GM12878 (cell line): Measurements from ENCODE around the gene MYO3A. TPM values are rescaled to one million over a fixed set of nuclear protein-coding genes. Genes with fewer than 3 reads are reported as not detected.

ENCODE experiments used
- ATAC-seq: fragments of 200-7000 bp; cut with Tn5 transposase; 3 replicates; pipeline ENCODE4 v1.9.1; 2020; ENCODE audit warnings: mild to moderate bottlenecking, moderate library complexity
- BruUV-seq: library from RNA; stranded (reverse); fragments of 400-500 nt; replicated peaks from 2 replicates; lab custom pipeline; 2021; lab: Mats Ljungman, UMichigan
- CTCF ChIA-PET: fragments of 300-600 bp; sonication (Branson Sonifier 250); formaldehyde crosslinking; extraction: SDS; loops from one replicate; lab custom pipeline; 2021; ENCODE audit warnings: inconsistent platforms; lab: Yijun Ruan, JAX
- POLR2A ChIA-PET: fragments of 350-600 bp; formaldehyde crosslinking; extraction: SDS; loops from one replicate; lab custom pipeline; 2021; ENCODE audit warnings: inconsistent platforms; lab: Charles Lee
- RAD21 ChIA-PET: fragments of 300-600 bp; sonication (Branson Sonifier 250); formaldehyde crosslinking; loops from one replicate; lab custom pipeline; 2023; ENCODE audit warnings: antibody characterized with exemption; ENCODE audit not compliant: unreplicated experiment; lab: Charles Lee
- SMC1A ChIA-PET: fragments of 300-600 bp; sonication (Branson Sonifier 250); formaldehyde crosslinking; loops from one replicate; lab custom pipeline; 2023; ENCODE audit not compliant: unreplicated experiment, uncharacterized antibody; lab: Charles Lee
- DNase-seq: peaks from one replicate; pipeline ENCODE4 v3.0.0-alpha.2; 2011; ENCODE audit warnings: low read depth, low spot score
- FAIRE-seq: peaks from 3 replicates; lab custom pipeline; 2011; peaks lifted over from hg19 to GRCh38; lab: Jason Lieb, UNC
- H2AFZ ChIP-seq: 2 replicates; pipeline ENCODE4 v1.6.0; 2011; ENCODE audit warnings: low read depth, low read length, control low read depth; ENCODE audit not compliant: control insufficient read depth
- H3K27ac ChIP-seq: 2 replicates; pipeline ENCODE4 v1.5.1; 2011; ENCODE audit warnings: control low read depth; ENCODE audit not compliant: control insufficient read depth, insufficient read depth
- H3K27me3 ChIP-seq, 2 experiments: replicated peaks in 1 of 2; 2 replicates each; pipeline versions ENCODE4 v1.6.0 to v1.6.1; 2011; ENCODE audit warnings: low read length in 1 of 2; ENCODE audit not compliant: control insufficient read depth in 2 of 2, insufficient read depth in 2 of 2
- H3K36me3 ChIP-seq, 2 experiments: 2 replicates each; pipeline ENCODE4 v1.5.1; 2011; ENCODE audit warnings: low read length in 1 of 2; ENCODE audit not compliant: control insufficient read depth in 2 of 2, insufficient read depth in 2 of 2
- H3K4me1 ChIP-seq: 2 replicates; pipeline ENCODE4 v1.6.1; 2011; ENCODE audit warnings: mild to moderate bottlenecking, low read length, moderate library complexity, mixed read lengths; ENCODE audit not compliant: control insufficient read depth, insufficient read depth
- H3K4me2 ChIP-seq: 2 replicates; pipeline ENCODE4 v1.6.0; 2011; ENCODE audit warnings: control low read depth; ENCODE audit not compliant: control insufficient read depth, insufficient read depth
- H3K4me3 ChIP-seq: fragments of 200-600 bp; sonication (generic); 2 replicates; pipeline ENCODE4 v1.5.1; 2016
- H3K79me2 ChIP-seq: 2 replicates; pipeline ENCODE4 v1.6.0; 2011; ENCODE audit warnings: low read length; ENCODE audit not compliant: control insufficient read depth, insufficient read depth
- H3K9ac ChIP-seq: 2 replicates; pipeline ENCODE4 v1.8.0; 2011; ENCODE audit warnings: low read length, control low read depth, mixed read lengths; ENCODE audit not compliant: control insufficient read depth, insufficient read depth
- H3K9me3 ChIP-seq: replicated peaks from 3 replicates; pipeline ENCODE4 v1.5.1; 2011; ENCODE audit warnings: mild to moderate bottlenecking, low read length; ENCODE audit not compliant: control insufficient read depth, insufficient read depth
- H4K20me1 ChIP-seq: 2 replicates; pipeline ENCODE4 v1.6.0; 2011; ENCODE audit not compliant: control insufficient read depth, insufficient read depth
- DPF2 ChIP-seq: fragments of 450-650 bp; IDR thresholded peaks from 2 replicates; pipeline ENCODE4 v1.6.1; 2017; ENCODE audit warnings: mild to moderate bottlenecking
- E4F1 ChIP-seq: fragments of 450-650 bp; IDR thresholded peaks from 2 replicates; pipeline ENCODE4 v1.6.1; 2018; ENCODE audit warnings: borderline replicate concordance, mild to moderate bottlenecking; ENCODE audit not compliant: partially characterized antibody
- LARP7 ChIP-seq: fragments of 450-650 bp; IDR thresholded peaks from 2 replicates; pipeline ENCODE4 v1.6.1; 2017; ENCODE audit warnings: mild to moderate bottlenecking
- MYB ChIP-seq: fragments of 150-350 bp; IDR thresholded peaks from 2 replicates; pipeline ENCODE4 v1.6.1; 2014; ENCODE audit warnings: mild to moderate bottlenecking, low read depth, low read length, borderline replicate concordance
- NFXL1 ChIP-seq: fragments of 450-650 bp; IDR thresholded peaks from 2 replicates; pipeline ENCODE4 v1.6.1; 2017; ENCODE audit warnings: antibody characterized with exemption, mild to moderate bottlenecking, borderline replicate concordance
- POLR2A ChIP-seq: IDR thresholded peaks from 2 replicates; pipeline ENCODE4 v1.6.1; 2011; ENCODE audit warnings: low read depth, mild to moderate bottlenecking, low read length
- SUZ12 ChIP-seq: fragments of 200-600 bp; sonication (generic); IDR thresholded peaks from one replicate; pipeline ENCODE4 v1.6.1; 2018; ENCODE audit warnings: antibody characterized with exemption, mild to moderate bottlenecking; ENCODE audit not compliant: unreplicated experiment
- YBX1 ChIP-seq: fragments of 450-650 bp; IDR thresholded peaks from 2 replicates; pipeline ENCODE4 v1.6.1; 2016; ENCODE audit warnings: antibody characterized with exemption
- ZNF217 ChIP-seq: fragments of 450-650 bp; IDR thresholded peaks from 2 replicates; pipeline ENCODE4 v1.6.1; 2017; ENCODE audit warnings: antibody characterized with exemption, mild to moderate bottlenecking
- ZNF622 ChIP-seq: fragments of 450-650 bp; IDR thresholded peaks from 2 replicates; pipeline ENCODE4 v1.6.1; 2017; ENCODE audit warnings: mild to moderate bottlenecking, inconsistent platforms
- WGBS: methylation state at CpG from one replicate; pipeline ENCODE4 v1.1.6; 2016; ENCODE audit warnings: low lambda C conversion rate; ENCODE audit not compliant: insufficient replicate concordance, insufficient coverage; ENCODE audit errors: missing lambda C conversion rate; 5-methylcytosine and 5-hydroxymethylcytosine counted together
- in situ Hi-C: fragments of 300-500 bp; cut with MboI; formaldehyde crosslinking; loops from 9 replicates; pipeline ENCODE4 v1.14.3; 2018; ENCODE audit warnings: mixed read lengths
- intact Hi-C: fragments of 100-400 bp; cut with micrococcal nuclease; formaldehyde crosslinking; loops from one replicate; pipeline ENCODE4 v1.14.2; 2022; ENCODE audit not compliant: unreplicated experiment
- polyA plus RNA-seq, 11 experiments: library from polyadenylated mRNA; depleted of rRNA in 4 of 11; unstranded in 6 of 11; stranded (reverse) in 5 of 11; fragments of >200 nt; fragmentation: Nextera tagmentation in 4 of 11; fragmentation: Illumina TruSeq in 1 of 11; extraction: Ambion mirVana in 4 of 11; extraction: Trizol in 1 of 11; gene quantifications; 1 replicate in 1 of 11; 2 replicates in 10 of 11; pipeline versions ENCODE4 v1.2.1 to v1.2.3, GENCODE V29; 2011 to 2016; ENCODE audit warnings: inconsistent platforms in 2 of 11, missing spikeins in 2 of 11, low read depth in 1 of 11
- total RNA-seq, 4 experiments: library from RNA; depleted of rRNA in 3 of 4; stranded (reverse); fragments of >200 nt in 3 of 4; fragmentation: Illumina TruSeq in 1 of 4; extraction: Trizol in 1 of 4; gene quantifications; 2 replicates each; pipeline versions ENCODE4 v1.2.1 to v1.2.3, GENCODE V29; 2013 to 2021
- TF ChIP-seq, protein P1 (sequence below): fragments of 450-650 bp; IDR thresholded peaks from 2 replicates; pipeline ENCODE4 v1.6.1; 2016; ENCODE audit warnings: mild to moderate bottlenecking, moderate library complexity, borderline replicate concordance
- TF ChIP-seq, protein P2 (sequence below): fragments of 150-350 bp; IDR thresholded peaks from 2 replicates; pipeline ENCODE4 v1.6.1; 2016; ENCODE audit warnings: low read depth, low read length

The MYO3A gene
- total and polyA plus RNA-seq, 10 of the 15 experiments (the other 5 are each of a cell fraction or from before 2014, with no cell fraction given), result not detected

GRCh38 chr10:25952857-25953256 is 18.8 kb downstream of the MYO3A start:
- CTCF ChIA-PET, result no interaction called here
- Histone ChIP-seq H3K9ac (no peak overlapping the region), H3K4me3 (no peak overlapping the region), H3K9me3 (no peaks in the 10 kb centered on the region), H3K4me2 (no peak overlapping the region), H3K4me1 (no peaks in the 10 kb centered on the region), H3K36me3 (no peaks in the 10 kb centered on the region), H3K27me3 (no peaks in the 10 kb centered on the region), H3K27ac (no peak overlapping the region), H3K79me2 (no peaks in the 10 kb centered on the region), H2AFZ (no peak overlapping the region), H4K20me1 (no peaks in the 10 kb centered on the region)
- DNase-seq (no peak), ATAC-seq (peak; percentile 55), FAIRE-seq (no peak)
- TF ChIP-seq NFXL1 (no peak), DPF2 (no peak), SUZ12 (no peak), LARP7 (no peak), E4F1 (no peak), ZNF622 (no peak), POLR2A (no peak), YBX1 (no peak), ZNF217 (no peak), MYB (no peak)
- TF ChIP-seq, protein P1, sequence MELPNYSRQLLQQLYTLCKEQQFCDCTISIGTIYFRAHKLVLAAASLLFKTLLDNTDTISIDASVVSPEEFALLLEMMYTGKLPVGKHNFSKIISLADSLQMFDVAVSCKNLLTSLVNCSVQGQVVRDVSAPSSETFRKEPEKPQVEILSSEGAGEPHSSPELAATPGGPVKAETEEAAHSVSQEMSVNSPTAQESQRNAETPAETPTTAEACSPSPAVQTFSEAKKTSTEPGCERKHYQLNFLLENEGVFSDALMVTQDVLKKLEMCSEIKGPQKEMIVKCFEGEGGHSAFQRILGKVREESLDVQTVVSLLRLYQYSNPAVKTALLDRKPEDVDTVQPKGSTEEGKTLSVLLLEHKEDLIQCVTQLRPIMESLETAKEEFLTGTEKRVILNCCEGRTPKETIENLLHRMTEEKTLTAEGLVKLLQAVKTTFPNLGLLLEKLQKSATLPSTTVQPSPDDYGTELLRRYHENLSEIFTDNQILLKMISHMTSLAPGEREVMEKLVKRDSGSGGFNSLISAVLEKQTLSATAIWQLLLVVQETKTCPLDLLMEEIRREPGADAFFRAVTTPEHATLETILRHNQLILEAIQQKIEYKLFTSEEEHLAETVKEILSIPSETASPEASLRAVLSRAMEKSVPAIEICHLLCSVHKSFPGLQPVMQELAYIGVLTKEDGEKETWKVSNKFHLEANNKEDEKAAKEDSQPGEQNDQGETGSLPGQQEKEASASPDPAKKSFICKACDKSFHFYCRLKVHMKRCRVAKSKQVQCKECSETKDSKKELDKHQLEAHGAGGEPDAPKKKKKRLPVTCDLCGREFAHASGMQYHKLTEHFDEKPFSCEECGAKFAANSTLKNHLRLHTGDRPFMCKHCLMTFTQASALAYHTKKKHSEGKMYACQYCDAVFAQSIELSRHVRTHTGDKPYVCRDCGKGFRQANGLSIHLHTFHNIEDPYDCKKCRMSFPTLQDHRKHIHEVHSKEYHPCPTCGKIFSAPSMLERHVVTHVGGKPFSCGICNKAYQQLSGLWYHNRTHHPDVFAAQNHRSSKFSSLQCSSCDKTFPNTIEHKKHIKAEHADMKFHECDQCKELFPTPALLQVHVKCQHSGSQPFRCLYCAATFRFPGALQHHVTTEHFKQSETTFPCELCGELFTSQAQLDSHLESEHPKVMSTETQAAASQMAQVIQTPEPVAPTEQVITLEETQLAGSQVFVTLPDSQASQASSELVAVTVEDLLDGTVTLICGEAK, result no peak
- TF ChIP-seq, protein P2, sequence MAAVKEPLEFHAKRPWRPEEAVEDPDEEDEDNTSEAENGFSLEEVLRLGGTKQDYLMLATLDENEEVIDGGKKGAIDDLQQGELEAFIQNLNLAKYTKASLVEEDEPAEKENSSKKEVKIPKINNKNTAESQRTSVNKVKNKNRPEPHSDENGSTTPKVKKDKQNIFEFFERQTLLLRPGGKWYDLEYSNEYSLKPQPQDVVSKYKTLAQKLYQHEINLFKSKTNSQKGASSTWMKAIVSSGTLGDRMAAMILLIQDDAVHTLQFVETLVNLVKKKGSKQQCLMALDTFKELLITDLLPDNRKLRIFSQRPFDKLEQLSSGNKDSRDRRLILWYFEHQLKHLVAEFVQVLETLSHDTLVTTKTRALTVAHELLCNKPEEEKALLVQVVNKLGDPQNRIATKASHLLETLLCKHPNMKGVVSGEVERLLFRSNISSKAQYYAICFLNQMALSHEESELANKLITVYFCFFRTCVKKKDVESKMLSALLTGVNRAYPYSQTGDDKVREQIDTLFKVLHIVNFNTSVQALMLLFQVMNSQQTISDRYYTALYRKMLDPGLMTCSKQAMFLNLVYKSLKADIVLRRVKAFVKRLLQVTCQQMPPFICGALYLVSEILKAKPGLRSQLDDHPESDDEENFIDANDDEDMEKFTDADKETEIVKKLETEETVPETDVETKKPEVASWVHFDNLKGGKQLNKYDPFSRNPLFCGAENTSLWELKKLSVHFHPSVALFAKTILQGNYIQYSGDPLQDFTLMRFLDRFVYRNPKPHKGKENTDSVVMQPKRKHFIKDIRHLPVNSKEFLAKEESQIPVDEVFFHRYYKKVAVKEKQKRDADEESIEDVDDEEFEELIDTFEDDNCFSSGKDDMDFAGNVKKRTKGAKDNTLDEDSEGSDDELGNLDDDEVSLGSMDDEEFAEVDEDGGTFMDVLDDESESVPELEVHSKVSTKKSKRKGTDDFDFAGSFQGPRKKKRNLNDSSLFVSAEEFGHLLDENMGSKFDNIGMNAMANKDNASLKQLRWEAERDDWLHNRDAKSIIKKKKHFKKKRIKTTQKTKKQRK, result no peak
- SMC1A ChIA-PET, result interaction anchor here (0.7 kb wide), 1 partner anchor 23 kb away, joined by 3 read pairs; no protein-coding TSS in a partner anchor
- intact Hi-C loops (no loop called here), in situ Hi-C loops (no loop called here)
- BruUV-seq, result no TSS peak
- 0% methylated on average over 2 of the region's 2 CpGs for WGBS
- RAD21 ChIA-PET, result interaction anchor here (0.6 kb wide), 1 partner anchor 65 kb away, joined by 3 read pairs; no protein-coding TSS in a partner anchor
- POLR2A ChIA-PET, result no interaction called here
